Suprapubic skin (tissue), 4 donors: ENCODE results near the gene BRMS1L. TPM values are rescaled to one million over a fixed set of nuclear protein-coding genes. Genes with fewer than 3 reads are reported as not detected.

Experiments used
- DNase-seq, 2 donors: peaks; one replicate each; pipeline ENCODE4 v3.0.0-alpha.2; 2019; ENCODE audit warnings: low spot score in 2 of 2
- H3K27ac ChIP-seq: fragments of 200-600 bp; sonication (generic); one replicate; pipeline ENCODE4 v1.5.1; 2019
- H3K27me3 ChIP-seq: fragments of 200-600 bp; sonication (generic); one replicate; pipeline ENCODE4 v1.5.1; 2019
- H3K36me3 ChIP-seq: fragments of 200-600 bp; sonication (generic); one replicate; pipeline ENCODE4 v1.5.1; 2019
- H3K4me1 ChIP-seq: fragments of 200-600 bp; sonication (generic); one replicate; pipeline ENCODE4 v1.5.1; 2019
- H3K4me3 ChIP-seq: fragments of 200-600 bp; sonication (generic); one replicate; pipeline ENCODE4 v1.5.1; 2019; ENCODE audit warnings: mild to moderate bottlenecking
- H3K9me3 ChIP-seq: fragments of 200-600 bp; sonication (generic); one replicate; pipeline ENCODE4 v1.5.1; 2019
- CTCF ChIP-seq, 2 donors: fragments of 200-600 bp in 1 of 2; fragments of 450-650 bp in 1 of 2; sonication (generic) in 1 of 2; IDR thresholded peaks; one replicate each; pipeline ENCODE4 v1.5.1; 2016 to 2019; ENCODE audit warnings: antibody characterized with exemption in 2 of 2, mild to moderate bottlenecking in 1 of 2, moderate library complexity in 1 of 2
- EP300 ChIP-seq: sonication (generic); formaldehyde crosslinking; IDR thresholded peaks from one replicate; pipeline ENCODE4 v1.6.1; 2017; ENCODE audit warnings: antibody characterized with exemption
- POLR2A ChIP-seq, 2 donors: fragments of 450-650 bp; IDR thresholded peaks; one replicate each; pipeline ENCODE4 v1.6.1; 2017; ENCODE audit warnings: antibody characterized with exemption in 2 of 2, mild to moderate bottlenecking in 2 of 2, moderate library complexity in 2 of 2
- POLR2AphosphoS5 ChIP-seq, 3 donors: sonication (generic); formaldehyde crosslinking; IDR thresholded peaks; one replicate each; pipeline ENCODE4 v1.6.1; 2017; ENCODE audit warnings: antibody characterized with exemption in 3 of 3
- WGBS: methylation state at CpG from one replicate; pipeline ENCODE4 v1.1.5; 2018; 5-methylcytosine and 5-hydroxymethylcytosine counted together
- total RNA-seq, 4 donors: library from RNA; depleted of rRNA; stranded (reverse); fragments of >200 nt; gene quantifications; one replicate each; pipeline ENCODE4 v1.1.0, GENCODE V29; 2016

The BRMS1L gene
- total RNA-seq, 4 donors from 2014 or later = 3.5 to 6.6 (median 5.7) TPM

GRCh38 chr14:35866595-35867279 lies 40.6 kb downstream of the BRMS1L start:
- 56% methylated on average over 2 of the region's 2 CpGs for WGBS
- H3K9me3 ChIP-seq = no peaks in the 10 kb centered on the region
- no peak overlapping the region for H3K4me3 ChIP-seq
- H3K27me3 ChIP-seq = no peaks in the 10 kb centered on the region
- H3K27ac ChIP-seq = no peak overlapping the region
- no peaks in the 10 kb centered on the region for H3K4me1 ChIP-seq
- DNase-seq = no peak
- H3K36me3 ChIP-seq = peaks cover 42% of the 10 kb centered on the region
- no peak for TF ChIP-seq CTCF (IDR thresholded peaks at IDR 0.05)
- no peak for TF ChIP-seq EP300
- TF ChIP-seq POLR2A (IDR thresholded peaks at IDR 0.05) = no peak

GRCh38 chr14:35867280-35867629 lies 41.1 kb downstream of the BRMS1L start:
- WGBS = 68% methylated on average over 2 of the region's 2 CpGs
- H3K27me3 ChIP-seq = no peaks in the 10 kb centered on the region
- no peak overlapping the region for H3K4me3 ChIP-seq
- no peaks in the 10 kb centered on the region for H3K9me3 ChIP-seq
- no peak for DNase-seq
- TF ChIP-seq CTCF (IDR thresholded peaks at IDR 0.05) = no peak
- TF ChIP-seq EP300 = no peak
- no peak for TF ChIP-seq POLR2AphosphoS5 (IDR thresholded peaks at IDR 0.05)
- no peak for TF ChIP-seq POLR2A (IDR thresholded peaks at IDR 0.05)
- H3K4me1 ChIP-seq = no peaks in the 10 kb centered on the region
- no peak overlapping the region for H3K27ac ChIP-seq
- H3K36me3 ChIP-seq = peaks cover 42% of the 10 kb centered on the region

- no peaks in the 10 kb centered on the region for H3K27me3 ChIP-seq
- H3K4me3 ChIP-seq = no peak overlapping the region
- H3K4me1 ChIP-seq = peaks cover 6% of the 10 kb centered on the region
- H3K27ac ChIP-seq = no peak overlapping the region
- no peak for DNase-seq
- no peaks in the 10 kb centered on the region for H3K9me3 ChIP-seq
- no peak for TF ChIP-seq CTCF (IDR thresholded peaks at IDR 0.05)
- TF ChIP-seq EP300 = no peak
- no peak for TF ChIP-seq POLR2AphosphoS5 (IDR thresholded peaks at IDR 0.05)
- no peak for TF ChIP-seq POLR2A (IDR thresholded peaks at IDR 0.05)
- peaks cover 8% of the 10 kb centered on the region for H3K36me3 ChIP-seq
- 67% methylated on average over 2 of the region's 2 CpGs for WGBS
Measured at GRCh38 chr14:35875296-35875695, 49.2 kb downstream of the BRMS1L start.

GRCh38 chr14:35877276-35877675 lies 51.1 kb downstream of the BRMS1L start:
- no peak for DNase-seq
- WGBS = 67% methylated on average over 3 of the region's 3 CpGs
- no peak overlapping the region for H3K4me3 ChIP-seq
- H3K27me3 ChIP-seq = no peaks in the 10 kb centered on the region
- H3K4me1 ChIP-seq = peaks cover 6% of the 10 kb centered on the region
- H3K9me3 ChIP-seq = no peaks in the 10 kb centered on the region
- peaks cover 3% of the 10 kb centered on the region for H3K36me3 ChIP-seq
- no peak overlapping the region for H3K27ac ChIP-seq
- no peak for TF ChIP-seq EP300
- no peak for TF ChIP-seq POLR2AphosphoS5 (IDR thresholded peaks at IDR 0.05)
- TF ChIP-seq POLR2A (IDR thresholded peaks at IDR 0.05) = no peak
- no peak for TF ChIP-seq CTCF (IDR thresholded peaks at IDR 0.05)

- Histone ChIP-seq H3K9me3 (no peaks in the 10 kb centered on the region), H3K27me3 (no peaks in the 10 kb centered on the region), H3K4me3 (no peak overlapping the region), H3K4me1 (peaks cover 6% of the 10 kb centered on the region), H3K36me3 (peaks cover 3% of the 10 kb centered on the region), H3K27ac (no peak overlapping the region)
- DNase-seq = no peak
- TF ChIP-seq EP300 (no peak), POLR2A (IDR thresholded peaks at IDR 0.05) (no peak), CTCF (IDR thresholded peaks at IDR 0.05) (no peak), POLR2AphosphoS5 (IDR thresholded peaks at IDR 0.05) (no peak)
- 34% methylated on average over 9 of the region's 9 CpGs for WGBS
Measured at GRCh38 chr14:35878272-35879150, 52.4 kb downstream of the BRMS1L start.
